Retinal pigment epithelial cell (primary cell): Measurements from ENCODE around the gene ACTL10.

Source experiments
- DNase-seq: peaks from one replicate; pipeline ENCODE4 v3.0.0-alpha.2; 2010; ENCODE audit warnings: low read depth
- H3K4me3 ChIP-seq: 2 replicates; pipeline ENCODE4 v1.5.1; 2011; ENCODE audit warnings: mild to moderate bottlenecking, low read length, control low read depth, moderate library complexity
- TF ChIP-seq, protein P1 (sequence below): conservative IDR thresholded peaks from 2 replicates; pipeline ENCODE4 v1.5.1; 2011; ENCODE audit warnings: low read depth, low read length, control low read depth, inconsistent platforms

The ACTL10 gene

GRCh38 chr20:33709905-33710541 is 43.3 kb downstream of the ACTL10 start:
- DNase-seq, result no peak
- H3K4me3 ChIP-seq, result no peak overlapping the region
- TF ChIP-seq, protein P1, sequence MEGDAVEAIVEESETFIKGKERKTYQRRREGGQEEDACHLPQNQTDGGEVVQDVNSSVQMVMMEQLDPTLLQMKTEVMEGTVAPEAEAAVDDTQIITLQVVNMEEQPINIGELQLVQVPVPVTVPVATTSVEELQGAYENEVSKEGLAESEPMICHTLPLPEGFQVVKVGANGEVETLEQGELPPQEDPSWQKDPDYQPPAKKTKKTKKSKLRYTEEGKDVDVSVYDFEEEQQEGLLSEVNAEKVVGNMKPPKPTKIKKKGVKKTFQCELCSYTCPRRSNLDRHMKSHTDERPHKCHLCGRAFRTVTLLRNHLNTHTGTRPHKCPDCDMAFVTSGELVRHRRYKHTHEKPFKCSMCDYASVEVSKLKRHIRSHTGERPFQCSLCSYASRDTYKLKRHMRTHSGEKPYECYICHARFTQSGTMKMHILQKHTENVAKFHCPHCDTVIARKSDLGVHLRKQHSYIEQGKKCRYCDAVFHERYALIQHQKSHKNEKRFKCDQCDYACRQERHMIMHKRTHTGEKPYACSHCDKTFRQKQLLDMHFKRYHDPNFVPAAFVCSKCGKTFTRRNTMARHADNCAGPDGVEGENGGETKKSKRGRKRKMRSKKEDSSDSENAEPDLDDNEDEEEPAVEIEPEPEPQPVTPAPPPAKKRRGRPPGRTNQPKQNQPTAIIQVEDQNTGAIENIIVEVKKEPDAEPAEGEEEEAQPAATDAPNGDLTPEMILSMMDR, result no peak

DNA sequence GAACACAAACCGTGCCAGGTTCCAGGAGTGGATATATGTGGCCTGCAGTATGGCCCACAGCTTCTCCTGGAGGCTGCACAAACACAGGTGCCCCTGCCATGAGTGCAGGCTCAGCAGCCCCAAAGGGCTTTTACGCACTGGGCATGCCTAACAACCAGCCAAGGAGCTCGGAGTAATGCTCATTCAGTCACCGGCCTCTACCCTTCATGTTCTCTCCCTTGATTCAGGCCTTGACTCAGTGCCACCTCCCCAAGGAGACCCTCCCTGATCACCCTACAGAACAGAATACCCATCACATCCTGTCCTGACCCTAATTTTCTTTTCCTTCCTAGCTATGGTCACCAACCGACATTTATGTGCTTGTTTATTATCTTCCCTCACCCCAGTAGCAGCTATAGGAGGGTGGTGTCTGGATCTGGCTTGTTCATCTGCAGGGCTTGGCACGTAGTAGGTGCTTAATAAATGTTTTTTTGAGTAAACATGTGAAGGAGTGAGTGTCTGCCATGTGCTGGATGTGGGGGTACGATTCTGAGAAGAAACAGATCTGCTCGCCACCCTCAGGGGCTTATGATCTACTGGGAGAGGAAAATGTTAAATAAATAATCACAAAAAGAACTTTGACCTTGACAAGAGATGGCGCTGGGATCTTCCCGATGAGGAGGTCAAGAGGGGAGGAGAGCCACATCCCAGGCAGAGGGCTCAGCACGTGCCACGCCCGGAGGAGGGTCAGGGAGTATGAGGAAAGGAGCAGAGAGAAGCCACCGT is 44.1 kb downstream of the ACTL10 start:
- H3K4me3 ChIP-seq, result no peak overlapping the region
- no peak for DNase-seq
- TF ChIP-seq, protein P1, result no peak

- H3K4me3 ChIP-seq, result no peak overlapping the region
- DNase-seq, result no peak
- TF ChIP-seq, protein P1, result no peak
These were observed 44.6 kb downstream of the ACTL10 start for GRCh38 chr20:33711446-33711738.

DNA sequence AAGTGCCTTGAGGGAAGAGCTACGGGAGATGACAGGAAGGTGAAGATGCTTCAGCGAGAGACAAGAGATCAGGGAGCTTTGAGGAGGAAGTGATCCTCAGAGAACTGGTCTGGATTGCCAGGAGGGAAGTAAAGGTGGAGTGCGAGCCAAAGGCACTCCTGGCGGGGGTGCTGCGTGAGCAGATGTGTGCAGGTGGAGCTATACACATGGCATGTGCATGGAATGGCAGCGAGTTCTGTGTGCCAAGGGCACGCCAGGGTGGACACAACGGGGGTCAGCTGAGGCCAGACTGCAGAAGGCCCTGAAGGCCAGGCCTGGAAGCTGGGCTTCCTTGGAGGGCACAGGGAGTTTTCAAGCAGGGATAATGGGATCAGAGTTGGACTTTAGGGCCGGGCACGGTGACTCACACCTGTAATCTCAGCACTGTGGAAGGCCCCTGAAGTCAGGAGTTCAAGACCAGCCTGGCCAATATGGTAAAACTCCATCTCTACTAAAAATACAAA is 47.2 kb downstream of the ACTL10 start:
- TF ChIP-seq, protein P1, result no peak
- no peak overlapping the region for H3K4me3 ChIP-seq
- no peak for DNase-seq

- no peak overlapping the region for H3K4me3 ChIP-seq
- TF ChIP-seq, protein P1, result no peak
- DNase-seq, result no peak
These were observed 49.8 kb downstream of the ACTL10 start for GRCh38 chr20:33716498-33716897.
